Naive B cell (primary cell): ENCODE data around the gene HOXA10. TPM values are rescaled to one million over a fixed set of nuclear protein-coding genes. Genes with fewer than 3 reads are reported as not detected.

ENCODE experiments used
- ATAC-seq, 2 donors: fragments of 150-1000 bp; cut with Tn5 transposase; 2 replicates each; pipeline ENCODE4 v1.10.0; 2021; ENCODE audit warnings: low read depth in 2 of 2, mild to moderate bottlenecking in 2 of 2, moderate library complexity in 2 of 2
- DNase-seq: peaks from one replicate; pipeline ENCODE4 v3.0.0; 2022
- H3K27ac Mint-ChIP-seq, 6 donors: one replicate each; pipeline ENCODE4 v1.8.0; 2020 to 2022; ENCODE audit warnings: mild to moderate bottlenecking in 6 of 6, mixed read lengths in 6 of 6, moderate library complexity in 5 of 6, inconsistent platforms in 2 of 6
- H3K27me3 Mint-ChIP-seq, 3 donors: one replicate each; pipeline ENCODE4 v1.8.0; 2021 to 2022; ENCODE audit warnings: mixed read lengths in 3 of 3, mild to moderate bottlenecking in 1 of 3
- H3K36me3 Mint-ChIP-seq, 2 donors: one replicate each; pipeline ENCODE4 v1.8.0; 2020 to 2022; ENCODE audit warnings: mixed read lengths in 2 of 2, inconsistent platforms in 1 of 2, mild to moderate bottlenecking in 1 of 2
- H3K4me1 Mint-ChIP-seq, 3 donors: one replicate each; pipeline ENCODE4 v1.8.0; 2020 to 2022; ENCODE audit warnings: mixed read lengths in 3 of 3, inconsistent platforms in 1 of 3, mild to moderate bottlenecking in 1 of 3, moderate library complexity in 1 of 3
- H3K4me3 Mint-ChIP-seq, 8 donors: one replicate each; pipeline ENCODE4 v1.8.0; 2020 to 2022; ENCODE audit warnings: mild to moderate bottlenecking in 8 of 8, mixed read lengths in 8 of 8, moderate library complexity in 8 of 8, inconsistent platforms in 2 of 8
- H3K9me3 Mint-ChIP-seq, 7 donors: one replicate each; pipeline ENCODE4 v1.8.0; 2020 to 2022; ENCODE audit warnings: mixed read lengths in 7 of 7, mild to moderate bottlenecking in 5 of 7, inconsistent platforms in 2 of 7, moderate library complexity in 1 of 7
- polyA plus RNA-seq, 6 donors: library from polyadenylated mRNA; unstranded; fragments of 300-500 nt; fragmentation: Illumina TruSeq; gene quantifications; one replicate each; pipeline ENCODE4 v1.2.3, GENCODE V29; 2021; ENCODE audit warnings: low read depth in 6 of 6

Gene HOXA10
- polyA plus RNA-seq, 6 donors from 2014 or later: not detected

DNA sequence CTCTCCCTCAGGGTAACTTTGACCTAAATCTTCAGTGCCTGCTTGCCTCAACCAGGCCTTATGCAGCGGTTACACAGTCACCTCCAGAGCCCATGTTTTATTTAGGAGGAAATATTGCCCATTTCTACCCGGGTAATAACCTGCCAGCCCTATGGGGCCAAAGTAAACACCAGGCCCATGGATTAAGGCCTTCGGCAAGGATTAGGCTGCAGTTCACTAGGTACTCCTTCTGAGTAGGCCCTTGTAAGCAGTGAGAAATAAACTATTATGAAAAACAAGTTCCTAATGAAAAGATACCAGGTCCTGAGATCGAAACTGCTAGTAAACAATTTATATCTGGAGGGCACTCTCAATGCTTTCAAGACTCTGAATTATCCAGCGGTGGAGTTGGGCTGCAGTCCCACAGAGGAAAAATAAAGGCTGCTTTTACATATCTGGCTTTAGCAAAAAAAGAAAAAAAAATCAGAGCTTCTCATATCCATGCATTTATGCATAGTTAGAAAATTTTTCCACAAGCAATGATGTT, 3.7 kb upstream of the HOXA10 start:
- peaks cover 0 to 11% (median 2%) of the 10 kb centered on the region in 7 donors for H3K9me3 Mint-ChIP-seq
- H3K36me3 Mint-ChIP-seq: no peaks in the 10 kb centered on the region
- peaks cover 66 to 85% (median 69%) of the 10 kb centered on the region in 3 donors for H3K27me3 Mint-ChIP-seq
- H3K4me1 Mint-ChIP-seq: peaks cover 9 to 15% (median 11%) of the 10 kb centered on the region in 3 donors
- no peak for ATAC-seq
- H3K27ac Mint-ChIP-seq: no peak overlapping the region
- no peak for DNase-seq
- H3K4me3 Mint-ChIP-seq: peak overlapping the region in 1 of 8 donors; percentile 33

DNA sequence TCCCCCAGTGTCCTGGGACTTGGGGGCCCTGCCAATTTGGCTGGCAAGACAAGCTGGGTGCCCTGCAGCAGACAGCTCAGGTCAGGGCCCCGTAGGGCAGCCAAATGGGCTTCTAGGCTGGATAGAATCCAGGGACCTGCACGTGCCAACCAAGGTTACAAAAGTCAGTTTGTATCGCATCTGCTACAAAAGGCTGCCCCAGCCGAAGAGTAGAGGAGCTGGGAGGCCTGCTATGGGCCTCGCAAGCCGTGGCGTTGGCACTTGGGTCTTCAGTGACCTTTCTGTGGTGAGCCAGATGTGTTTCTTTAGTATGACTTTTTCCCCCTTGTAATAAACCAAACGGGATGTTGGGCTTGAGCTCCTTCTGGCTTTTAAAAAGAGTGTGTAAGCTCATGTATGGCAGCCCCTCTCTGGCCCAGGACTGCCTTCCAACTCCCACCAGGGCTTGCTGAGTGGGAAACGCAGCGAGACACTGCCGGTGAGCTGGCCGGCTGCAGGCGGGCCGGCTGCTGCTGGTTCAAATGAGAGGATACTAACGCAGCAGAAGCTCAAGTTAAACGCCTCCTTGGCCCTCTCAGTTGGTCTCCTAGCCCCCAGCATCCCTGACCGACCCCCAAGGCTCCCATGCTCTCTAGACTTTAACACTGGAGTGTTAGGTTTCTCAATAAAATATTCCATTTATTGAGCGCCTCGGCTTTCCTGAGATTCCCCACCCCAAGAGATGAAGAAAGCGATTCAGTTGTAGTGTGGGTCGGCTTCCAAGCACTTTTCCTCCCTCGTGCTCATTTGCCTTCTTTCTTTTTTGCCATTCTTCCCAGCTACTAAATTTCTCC, 3.1 kb upstream of the HOXA10 start:
- peaks cover 0 to 11% (median 2%) of the 10 kb centered on the region in 7 donors for H3K9me3 Mint-ChIP-seq
- DNase-seq (no peak), ATAC-seq (no peak)
- peaks cover 9 to 20% (median 14%) of the 10 kb centered on the region in 3 donors for H3K4me1 Mint-ChIP-seq
- peaks cover 63 to 84% (median 65%) of the 10 kb centered on the region in 3 donors for H3K27me3 Mint-ChIP-seq
- H3K27ac Mint-ChIP-seq: no peak overlapping the region
- H3K36me3 Mint-ChIP-seq: peaks cover 0 to 3% of the 10 kb centered on the region in 2 donors
- peak overlapping the region in 1 of 8 donors; percentile 33 for H3K4me3 Mint-ChIP-seq

DNA sequence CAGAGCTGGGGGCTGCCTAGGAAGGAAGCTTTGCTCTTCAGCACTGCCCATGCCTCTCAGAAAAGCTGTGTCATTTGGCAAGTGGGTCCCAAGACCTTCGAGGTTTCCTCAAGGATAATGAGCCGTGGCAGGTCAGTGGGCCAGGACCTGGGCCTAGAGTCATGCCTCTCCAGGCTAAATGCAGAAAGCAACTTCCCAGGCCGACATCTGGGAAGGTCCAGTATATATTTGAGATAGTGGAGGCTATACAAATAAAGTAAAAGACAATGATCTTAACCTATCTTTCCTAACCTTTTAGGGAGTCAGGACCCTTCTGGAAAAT, 2.4 kb upstream of the HOXA10 start:
- no peak for ATAC-seq
- H3K4me1 Mint-ChIP-seq: peaks cover 16 to 27% (median 20%) of the 10 kb centered on the region in 3 donors
- peaks cover 66 to 87% (median 66%) of the 10 kb centered on the region in 3 donors for H3K27me3 Mint-ChIP-seq
- no peak overlapping the region for H3K4me3 Mint-ChIP-seq
- H3K9me3 Mint-ChIP-seq: peaks cover 0 to 18% (median 4%) of the 10 kb centered on the region in 7 donors
- H3K27ac Mint-ChIP-seq: no peak overlapping the region
- DNase-seq: no peak
- H3K36me3 Mint-ChIP-seq: peaks cover 0 to 9% of the 10 kb centered on the region in 2 donors

DNA sequence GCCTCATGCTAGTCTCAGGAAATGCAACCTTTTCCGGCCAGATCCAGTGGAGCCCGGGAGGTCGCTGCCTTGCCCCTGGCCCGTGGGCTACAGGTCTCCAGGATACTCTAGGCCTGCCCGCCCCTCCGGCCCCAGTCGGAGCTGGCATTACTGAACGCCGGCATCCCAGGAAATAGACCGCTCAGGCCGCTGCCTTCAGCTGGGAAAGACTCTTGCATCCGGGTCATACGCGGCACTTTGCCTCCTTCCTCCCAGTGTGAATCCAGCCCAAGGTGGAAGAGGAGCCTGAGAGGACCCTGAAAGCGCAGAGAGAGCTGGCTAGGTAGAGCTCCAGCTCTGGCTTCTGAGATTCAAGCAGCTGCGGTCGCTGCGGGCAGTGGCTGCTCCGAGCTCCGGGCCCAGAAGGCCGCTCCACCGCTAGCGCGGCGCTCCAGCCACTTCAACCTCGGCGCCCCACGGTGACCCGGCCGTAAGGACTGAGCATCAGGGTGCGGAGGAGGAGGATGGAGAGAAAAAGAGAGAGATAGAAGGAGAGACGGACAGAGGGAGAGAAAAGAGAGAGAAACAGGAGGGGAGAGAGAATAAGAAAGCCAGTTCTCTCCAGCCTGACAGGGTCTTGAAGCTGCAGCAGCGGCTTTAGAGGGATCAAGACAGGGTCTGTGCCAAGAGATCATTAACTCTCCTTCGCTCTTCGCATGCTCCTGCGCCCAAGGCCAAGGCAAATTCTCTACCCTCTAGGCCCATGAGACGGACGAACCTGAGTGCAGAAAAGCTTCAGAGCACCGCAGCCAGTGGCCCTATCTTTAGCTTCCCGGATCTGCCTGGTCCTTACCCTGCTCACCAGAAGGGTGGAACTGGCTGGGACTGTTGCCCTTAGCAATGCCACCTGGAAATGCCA, 1.8 kb upstream of the HOXA10 start:
- peaks cover 0 to 10% of the 10 kb centered on the region in 2 donors for H3K36me3 Mint-ChIP-seq
- peak overlapping the region in 2 of 8 donors; percentile 16 to 76 for H3K4me3 Mint-ChIP-seq
- ATAC-seq: no peak
- peaks cover 18 to 29% (median 22%) of the 10 kb centered on the region in 3 donors for H3K4me1 Mint-ChIP-seq
- H3K27me3 Mint-ChIP-seq: peaks cover 65 to 87% (median 66%) of the 10 kb centered on the region in 3 donors
- DNase-seq: no peak
- H3K27ac Mint-ChIP-seq: peak overlapping the region in 1 of 6 donors; percentile 23
- H3K9me3 Mint-ChIP-seq: peaks cover 0 to 21% (median 4%) of the 10 kb centered on the region in 7 donors

DNA sequence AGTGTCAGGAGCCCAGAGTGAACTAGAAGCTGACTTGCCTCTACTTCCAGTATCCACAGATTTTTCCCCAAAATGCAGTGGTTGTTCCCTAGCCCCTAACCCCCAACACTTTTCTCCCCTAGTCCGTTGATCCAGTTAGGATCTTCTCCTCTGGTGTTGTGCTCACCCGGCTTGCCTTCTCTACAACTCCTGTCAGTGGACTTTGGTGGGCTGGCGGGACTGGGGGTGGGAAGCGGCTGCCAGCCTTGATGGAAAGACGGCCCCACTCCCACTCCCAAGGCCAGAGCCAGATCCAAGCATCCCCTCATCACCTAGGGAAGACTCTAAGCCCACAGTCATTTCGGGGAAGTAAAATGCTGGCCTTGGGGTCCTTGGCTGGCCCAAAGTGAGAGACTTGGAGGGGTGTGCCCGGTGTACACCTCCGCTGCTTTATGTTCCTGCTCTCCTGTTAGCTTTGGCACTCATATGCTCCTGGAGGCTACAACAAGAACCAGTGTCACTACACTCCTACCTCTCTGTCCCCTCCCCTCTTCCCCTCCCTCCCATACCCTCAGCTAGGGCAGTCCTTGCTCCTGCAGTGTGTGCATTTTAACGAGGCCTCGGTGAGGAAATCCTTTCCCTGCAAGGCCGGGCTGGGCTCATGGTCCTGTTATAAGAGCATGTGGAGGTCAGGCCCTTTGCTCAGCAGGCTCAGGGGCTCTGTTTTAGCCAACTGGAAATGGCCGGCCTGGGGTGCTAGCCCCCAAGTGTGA, 930 bp upstream of the HOXA10 start:
- peaks cover 65 to 87% (median 67%) of the 10 kb centered on the region in 3 donors for H3K27me3 Mint-ChIP-seq
- peak overlapping the region in 3 of 6 donors; percentile 20 to 83 (median 42) for H3K27ac Mint-ChIP-seq
- DNase-seq: no peak
- H3K9me3 Mint-ChIP-seq: peaks cover 0 to 26% (median 6%) of the 10 kb centered on the region in 7 donors
- H3K4me3 Mint-ChIP-seq: peak overlapping the region; percentile 9 to 76 (median 64)
- peaks cover 18 to 26% (median 21%) of the 10 kb centered on the region in 3 donors for H3K4me1 Mint-ChIP-seq
- peaks cover 0 to 10% of the 10 kb centered on the region in 2 donors for H3K36me3 Mint-ChIP-seq
- no peak for ATAC-seq

DNA sequence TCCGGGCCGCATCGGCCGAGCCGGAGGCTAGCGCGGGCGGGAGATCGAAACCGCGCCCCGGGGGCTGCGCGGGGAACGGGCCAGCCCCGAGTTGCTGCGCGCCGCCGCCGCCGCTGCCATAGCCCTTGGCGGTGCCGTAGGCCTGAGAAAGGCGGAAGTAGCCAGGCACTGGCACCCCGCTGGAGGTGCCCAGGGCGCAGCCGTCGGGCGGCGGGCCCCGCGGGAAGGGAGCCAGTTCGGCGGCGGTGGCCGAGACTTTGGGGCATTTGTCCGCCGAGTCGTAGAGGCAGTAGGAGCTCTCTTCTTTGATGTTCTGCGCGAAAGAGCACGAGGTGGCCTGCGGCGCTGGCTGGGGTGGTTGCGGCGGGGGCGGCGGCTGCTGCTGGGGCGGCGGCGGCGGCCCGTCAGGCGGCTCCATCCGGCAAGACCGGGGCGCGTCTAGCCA, 587 bp downstream of the HOXA10 start:
- peaks cover 17 to 23% (median 22%) of the 10 kb centered on the region in 3 donors for H3K4me1 Mint-ChIP-seq
- DNase-seq (peak; percentile 46), ATAC-seq (peak; percentile 84 to 85)
- peaks cover 0 to 16% of the 10 kb centered on the region in 2 donors for H3K36me3 Mint-ChIP-seq
- peak overlapping the region in 3 of 8 donors; percentile 57 to 70 (median 66) for H3K4me3 Mint-ChIP-seq
- H3K9me3 Mint-ChIP-seq: peaks cover 2 to 22% (median 5%) of the 10 kb centered on the region in 7 donors
- H3K27ac Mint-ChIP-seq: no peak overlapping the region
- peaks cover 56 to 83% (median 63%) of the 10 kb centered on the region in 3 donors for H3K27me3 Mint-ChIP-seq

DNA sequence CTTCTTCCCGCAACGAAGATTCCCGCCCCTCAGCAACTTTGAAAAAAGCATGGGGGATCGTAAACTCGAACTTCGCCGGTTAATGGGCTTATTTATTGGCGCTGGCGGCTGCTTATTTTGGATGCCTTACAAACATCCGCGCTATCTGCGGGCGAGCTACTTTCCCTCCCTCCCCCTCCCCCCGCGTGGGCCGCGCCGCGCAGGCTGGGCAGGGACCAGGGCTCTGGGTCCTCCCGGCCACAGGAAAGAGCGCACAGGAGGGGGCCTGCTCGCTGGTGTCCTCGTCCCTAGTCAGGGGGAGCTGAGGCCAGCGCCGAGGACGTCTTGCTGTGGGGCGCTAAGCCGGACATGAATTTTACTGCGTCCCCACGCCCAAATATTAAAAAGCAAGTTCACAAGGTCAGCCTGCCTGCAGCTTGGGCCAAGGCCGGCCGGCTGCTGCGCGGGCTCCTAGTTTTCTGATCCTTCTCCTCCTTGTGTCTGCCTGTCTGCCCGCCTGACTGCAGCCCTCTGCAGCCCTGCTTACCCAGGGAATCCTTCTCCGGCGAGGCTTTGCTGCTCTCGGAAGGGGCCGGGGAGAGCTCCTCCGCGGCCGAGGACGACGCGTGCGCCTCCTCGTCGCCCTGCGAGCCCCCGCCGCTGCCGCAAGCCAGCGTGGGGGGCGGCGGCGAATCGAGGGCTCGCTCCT, 1.2 kb downstream of the HOXA10 start:
- peaks cover 52 to 83% (median 62%) of the 10 kb centered on the region in 3 donors for H3K27me3 Mint-ChIP-seq
- H3K4me1 Mint-ChIP-seq: peaks cover 20 to 24% (median 22%) of the 10 kb centered on the region in 3 donors
- H3K9me3 Mint-ChIP-seq: peaks cover 2 to 22% (median 5%) of the 10 kb centered on the region in 7 donors
- peak overlapping the region in 1 of 6 donors; percentile 96 for H3K27ac Mint-ChIP-seq
- peaks cover 0 to 18% of the 10 kb centered on the region in 2 donors for H3K36me3 Mint-ChIP-seq
- peak overlapping the region in 6 of 8 donors; percentile 42 to 78 (median 69) for H3K4me3 Mint-ChIP-seq
- ATAC-seq (peak; percentile 14 to 25), DNase-seq (no peak)

DNA sequence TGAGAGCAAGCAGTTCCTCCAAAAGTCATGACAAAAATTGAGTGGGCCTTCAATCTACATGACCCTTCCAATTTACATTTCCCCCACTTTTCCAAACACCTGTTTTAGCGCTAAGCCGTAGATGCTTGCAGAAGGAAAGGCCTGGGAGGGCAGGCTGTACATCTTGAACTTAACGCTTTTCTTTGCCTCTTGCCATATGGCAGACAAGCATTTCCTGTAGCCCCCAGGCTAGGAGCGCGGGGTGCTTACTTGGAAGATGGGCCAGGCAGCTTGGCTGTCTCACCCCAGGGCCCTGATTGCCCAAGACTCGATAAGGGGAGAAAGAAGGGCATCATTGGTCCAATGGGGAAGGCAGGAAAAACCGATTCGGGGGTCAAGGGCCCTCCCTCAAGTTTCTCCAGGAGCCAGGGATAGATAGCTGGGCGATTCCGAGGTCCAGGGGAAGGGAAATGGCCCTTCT, 1.8 kb downstream of the HOXA10 start:
- H3K27ac Mint-ChIP-seq: peak overlapping the region in 4 of 6 donors; percentile 9 to 97 (median 89)
- H3K27me3 Mint-ChIP-seq: peaks cover 46 to 83% (median 59%) of the 10 kb centered on the region in 3 donors
- H3K9me3 Mint-ChIP-seq: peaks cover 2 to 28% (median 5%) of the 10 kb centered on the region in 7 donors
- no peak for DNase-seq
- ATAC-seq: no peak
- peaks cover 0 to 19% of the 10 kb centered on the region in 2 donors for H3K36me3 Mint-ChIP-seq
- peak overlapping the region; percentile 57 to 83 (median 76) for H3K4me3 Mint-ChIP-seq
- H3K4me1 Mint-ChIP-seq: peaks cover 20 to 24% (median 23%) of the 10 kb centered on the region in 3 donors

DNA sequence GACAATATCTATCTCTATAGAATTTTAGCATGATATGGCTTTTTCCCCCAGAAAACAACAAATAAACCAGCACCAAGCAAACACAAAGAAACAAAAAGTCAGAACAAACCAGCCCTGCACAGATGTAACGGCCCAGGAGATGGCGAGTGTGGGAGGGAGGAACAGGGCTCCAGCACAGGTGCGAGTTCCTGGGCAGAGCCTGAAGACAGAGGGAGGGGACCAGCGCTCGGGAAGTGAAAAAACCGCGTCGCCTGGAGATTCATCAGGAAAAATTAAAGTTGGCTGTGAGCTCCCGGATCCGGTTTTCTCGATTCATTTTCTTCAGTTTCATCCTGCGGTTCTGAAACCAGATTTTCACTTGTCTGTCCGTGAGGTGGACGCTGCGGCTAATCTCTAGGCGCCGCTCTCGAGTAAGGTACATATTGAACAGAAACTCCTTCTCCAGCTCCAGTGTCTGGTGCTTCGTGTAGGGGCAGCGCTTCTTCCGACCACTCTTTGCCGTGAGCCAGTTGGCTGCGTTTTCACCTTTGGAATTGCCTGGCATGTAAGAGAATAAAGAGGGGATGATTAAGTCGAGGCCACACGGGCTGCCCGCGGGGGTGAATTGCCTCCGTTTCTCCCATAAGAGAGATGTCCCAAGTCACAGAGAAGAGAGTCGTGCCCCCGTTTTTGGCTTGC, 2.3 kb downstream of the HOXA10 start:
- Mint-ChIP-seq H3K4me1 (peaks cover 24 to 29% (median 24%) of the 10 kb centered on the region in 3 donors), H3K27ac (peak overlapping the region in 4 of 6 donors; percentile 9 to 97 (median 89)), H3K4me3 (peak overlapping the region; percentile 57 to 83 (median 73)), H3K36me3 (peaks cover 0 to 24% of the 10 kb centered on the region in 2 donors), H3K27me3 (peaks cover 40 to 83% (median 62%) of the 10 kb centered on the region in 3 donors), H3K9me3 (peaks cover 5 to 28% (median 7%) of the 10 kb centered on the region in 7 donors)
- no peak for DNase-seq
- no peak for ATAC-seq

DNA sequence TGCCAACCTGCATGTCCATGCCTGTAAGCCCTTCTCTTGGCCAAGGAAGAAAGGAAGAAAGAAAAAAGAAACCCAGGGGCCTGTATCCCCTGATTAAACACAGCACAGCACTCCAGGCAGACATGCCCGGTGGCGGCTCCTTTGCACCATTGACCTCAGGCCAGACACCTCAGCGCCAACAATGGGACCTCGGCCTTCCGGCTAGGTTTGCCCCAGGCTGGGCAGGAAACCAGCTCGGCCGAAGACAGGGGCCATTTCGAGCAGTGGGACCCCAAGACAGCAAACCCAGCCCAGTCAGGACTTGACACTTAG, 2.8 kb downstream of the HOXA10 start:
- DNase-seq (no peak), ATAC-seq (no peak)
- peaks cover 36 to 79% (median 60%) of the 10 kb centered on the region in 3 donors for H3K27me3 Mint-ChIP-seq
- peak overlapping the region in 4 of 6 donors; percentile 3 to 97 (median 89) for H3K27ac Mint-ChIP-seq
- peaks cover 5 to 28% (median 7%) of the 10 kb centered on the region in 7 donors for H3K9me3 Mint-ChIP-seq
- peaks cover 0 to 24% of the 10 kb centered on the region in 2 donors for H3K36me3 Mint-ChIP-seq
- peak overlapping the region in 3 of 8 donors; percentile 58 to 83 (median 77) for H3K4me3 Mint-ChIP-seq
- peaks cover 24 to 29% (median 24%) of the 10 kb centered on the region in 3 donors for H3K4me1 Mint-ChIP-seq
